CD14-positive monocyte (primary cell): Measurements from ENCODE around the gene PTPRN2. TPM values are rescaled to one million over a fixed set of nuclear protein-coding genes. Genes with fewer than 3 reads are reported as not detected.

Source experiments
- DNase-seq, 3 donors: peaks; one replicate each; pipeline ENCODE4 v3.0.0-alpha.2; 2011 to 2022
- H2AFZ ChIP-seq: 2 replicates; pipeline ENCODE4 v1.6.0; 2012; ENCODE audit warnings: mild to moderate bottlenecking, low read depth, low read length, inconsistent platforms; ENCODE audit not compliant: insufficient read depth, poor library complexity, severe bottlenecking
- H3K27ac ChIP-seq, 2 donors: 1 replicate in 1 of 2; 2 replicates in 1 of 2; pipeline ENCODE4 v1.5.1; 2012 to 2013; ENCODE audit warnings: low read length in 2 of 2, control low read depth in 1 of 2, inconsistent platforms in 1 of 2, low read depth in 1 of 2, mild to moderate bottlenecking in 1 of 2
- H3K27me3 ChIP-seq, 2 donors: one replicate each; pipeline versions ENCODE4 v1.6.0 to v1.6.1; 2011 to 2013; ENCODE audit warnings: low read length in 2 of 2; ENCODE audit not compliant: control insufficient read depth in 2 of 2, insufficient read depth in 2 of 2
- H3K36me3 ChIP-seq, 2 donors: replicated peaks in 1 of 2; 1 replicate in 1 of 2; 2 replicates in 1 of 2; pipeline versions ENCODE4 v1.5.1 to v1.6.1; 2012 to 2013; ENCODE audit warnings: low read length in 2 of 2, control low read depth in 1 of 2, inconsistent platforms in 1 of 2, mild to moderate bottlenecking in 1 of 2; ENCODE audit not compliant: insufficient read depth in 2 of 2, control insufficient read depth in 1 of 2
- H3K4me1 ChIP-seq, 2 donors: 1 replicate in 1 of 2; 2 replicates in 1 of 2; pipeline versions ENCODE4 v1.5.1 to v1.6.1; 2012 to 2013; ENCODE audit warnings: low read length in 2 of 2, control low read depth in 1 of 2, inconsistent platforms in 1 of 2, mild to moderate bottlenecking in 1 of 2, moderate library complexity in 1 of 2; ENCODE audit not compliant: insufficient read depth in 2 of 2, control insufficient read depth in 1 of 2
- H3K4me2 ChIP-seq: replicated peaks from 2 replicates; pipeline ENCODE3; 2012; ENCODE audit warnings: low read length, moderate library complexity, mild to moderate bottlenecking; ENCODE audit not compliant: poor library complexity, severe bottlenecking; ENCODE audit errors: extremely low read depth
- H3K4me3 ChIP-seq, 3 experiments: fragments of 200-600 bp in 1 of 3; sonication (generic) in 1 of 3; replicated peaks in 1 of 3; 1 replicate in 2 of 3; 2 replicates in 1 of 3; pipeline ENCODE4 v1.5.1; 2011 to 2013; ENCODE audit warnings: low read length in 3 of 3, mild to moderate bottlenecking in 3 of 3, control low read depth in 2 of 3, low read depth in 2 of 3, inconsistent platforms in 1 of 3, moderate library complexity in 1 of 3
- H3K79me2 ChIP-seq: 2 replicates; pipeline ENCODE4 v1.6.0; 2012; ENCODE audit warnings: mild to moderate bottlenecking, control low read depth, inconsistent platforms, low read length, moderate library complexity; ENCODE audit not compliant: insufficient read depth
- H3K9ac ChIP-seq: 2 replicates; pipeline ENCODE4 v1.6.0; 2017; ENCODE audit warnings: low read length, mild to moderate bottlenecking; ENCODE audit not compliant: insufficient read depth, poor library complexity, severe bottlenecking
- H3K9me3 ChIP-seq, 2 donors: replicated peaks in 1 of 2; 1 replicate in 1 of 2; 2 replicates in 1 of 2; pipeline versions ENCODE4 v1.5.1 to v1.6.1; 2012 to 2013; ENCODE audit warnings: low read length in 2 of 2, control low read depth in 1 of 2; ENCODE audit not compliant: control insufficient read depth in 1 of 2, insufficient read depth in 1 of 2
- H4K20me1 ChIP-seq: 2 replicates; pipeline ENCODE4 v1.6.0; 2012; ENCODE audit warnings: mild to moderate bottlenecking, low read length, control low read depth, moderate library complexity; ENCODE audit not compliant: insufficient read depth
- H3K27ac Mint-ChIP-seq, 7 donors: one replicate each; pipeline ENCODE4 v1.8.0; 2020; ENCODE audit warnings: mild to moderate bottlenecking in 7 of 7, mixed read lengths in 7 of 7, moderate library complexity in 6 of 7, inconsistent platforms in 2 of 7
- H3K27me3 Mint-ChIP-seq, 3 donors: one replicate each; pipeline ENCODE4 v1.8.0; 2021 to 2022; ENCODE audit warnings: low read depth in 3 of 3, mild to moderate bottlenecking in 3 of 3, mixed read lengths in 3 of 3, moderate library complexity in 3 of 3, inconsistent platforms in 1 of 3
- H3K36me3 Mint-ChIP-seq, 2 donors: one replicate each; pipeline ENCODE4 v1.8.0; 2020; ENCODE audit warnings: mixed read lengths in 2 of 2, inconsistent platforms in 1 of 2, mild to moderate bottlenecking in 1 of 2
- H3K4me1 Mint-ChIP-seq: one replicate; pipeline ENCODE4 v1.8.0; 2020; ENCODE audit warnings: mild to moderate bottlenecking, mixed read lengths
- H3K4me3 Mint-ChIP-seq, 2 donors: one replicate each; pipeline ENCODE4 v1.8.0; 2020; ENCODE audit warnings: mild to moderate bottlenecking in 2 of 2, mixed read lengths in 2 of 2, moderate library complexity in 1 of 2
- H3K9me3 Mint-ChIP-seq, 7 donors: one replicate each; pipeline ENCODE4 v1.8.0; 2020 to 2022; ENCODE audit warnings: mixed read lengths in 7 of 7, mild to moderate bottlenecking in 6 of 7, moderate library complexity in 6 of 7, inconsistent platforms in 2 of 7
- WGBS: methylation state at CpG from one replicate; pipeline ENCODE4 v1.1.5; 2013; ENCODE audit warnings: missing lambda C conversion rate; ENCODE audit not compliant: insufficient coverage; 5-methylcytosine and 5-hydroxymethylcytosine counted together
- intact Hi-C, 2 donors: fragments of 100-400 bp; cut with micrococcal nuclease; formaldehyde crosslinking; loops; one replicate each; pipeline versions ENCODE4 v1.15.0 to v1.15.1; 2023
- polyA plus RNA-seq, 3 donors: library from polyadenylated mRNA; depleted of rRNA in 1 of 3; unstranded in 2 of 3; stranded (reverse) in 1 of 3; fragments of 300-500 nt in 2 of 3; fragments of >200 nt in 1 of 3; fragmentation: Illumina TruSeq in 2 of 3; gene quantifications; 1 replicate in 2 of 3; 2 replicates in 1 of 3; pipeline ENCODE4 v1.2.3, GENCODE V29; 2012 to 2021
- TF ChIP-seq, protein P1 (sequence below): fragments of 200-600 bp; IDR thresholded peaks from one replicate; pipeline ENCODE4 v1.8.0; 2022; ENCODE audit warnings: antibody characterized with exemption, mild to moderate bottlenecking

PTPRN2 gene
- polyA plus RNA-seq, 3 donors, result 0.25 to 1.4 (median 0.97) TPM

DNA sequence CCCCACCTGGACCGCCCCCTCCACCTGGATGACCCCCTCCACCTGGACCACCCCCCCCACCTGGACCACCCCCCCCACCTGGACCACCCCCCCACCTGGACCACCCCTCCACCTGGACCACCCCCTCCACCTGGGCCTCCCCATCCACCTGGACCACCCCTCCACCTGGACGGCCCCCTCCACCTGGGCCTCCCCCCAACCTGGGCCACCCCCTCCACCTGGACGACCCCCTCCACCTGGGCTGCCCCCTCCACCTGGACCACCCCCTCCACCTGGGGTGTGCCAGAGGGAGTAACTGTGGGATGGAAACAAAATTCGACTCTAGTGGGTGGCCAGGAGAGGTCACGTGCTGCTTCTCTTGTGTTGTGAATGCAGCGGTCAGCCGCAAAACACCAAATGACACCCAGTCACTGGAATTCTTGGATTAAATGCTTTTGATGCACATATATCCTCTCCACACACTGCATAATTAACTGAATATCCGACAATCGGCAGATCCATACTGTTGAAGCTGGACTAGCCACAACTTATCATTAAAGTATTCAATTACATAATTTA is 316.7 kb downstream of the PTPRN2 start:
- H3K4me3 Mint-ChIP-seq, result no peak overlapping the region
- H3K4me1 ChIP-seq, result no peaks in the 10 kb centered on the region
- no peaks in the 10 kb centered on the region for H3K4me1 Mint-ChIP-seq

DNA sequence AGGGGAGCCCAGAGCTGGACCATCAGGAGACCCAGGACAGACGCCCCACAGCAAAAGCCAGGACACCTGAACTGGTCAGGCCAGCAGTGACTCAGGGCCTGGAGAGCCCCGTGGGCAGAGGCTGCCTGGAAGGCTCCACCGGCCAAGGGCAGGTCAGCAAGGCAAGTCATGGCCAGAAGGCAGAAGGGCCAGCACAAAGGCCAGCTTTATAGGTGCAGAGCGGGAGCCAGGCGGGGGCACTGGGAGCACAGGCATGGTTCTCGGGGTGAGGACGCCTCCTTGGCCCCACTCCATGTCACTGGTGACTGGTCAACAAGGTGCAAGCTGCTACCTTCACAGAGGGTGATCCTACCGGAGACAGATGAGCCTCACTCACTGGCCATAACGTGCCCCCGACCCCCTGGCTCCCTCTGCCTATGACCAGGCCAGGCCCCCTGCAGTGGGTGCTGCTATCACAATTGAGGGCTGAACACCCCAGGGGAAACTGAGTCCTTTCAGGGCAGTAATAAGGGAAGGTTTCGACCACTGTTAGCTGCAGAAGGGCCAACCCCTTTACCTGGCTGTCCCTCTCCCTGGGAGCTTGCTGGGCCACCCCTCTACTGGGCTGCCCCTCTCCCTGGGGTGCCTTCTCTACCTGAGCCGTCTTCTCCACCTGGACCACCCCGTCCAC is 317.4 kb downstream of the PTPRN2 start:
- Histone ChIP-seq H3K36me3 (no peaks in the 10 kb centered on the region), H2AFZ (no peak overlapping the region), H4K20me1 (no peaks in the 10 kb centered on the region), H3K4me1 (no peaks in the 10 kb centered on the region), H3K27ac (no peak overlapping the region), H3K4me3 (no peak overlapping the region), H3K79me2 (no peaks in the 10 kb centered on the region), H3K4me2 (no peak overlapping the region), H3K9ac (no peak overlapping the region), H3K9me3 (no peaks in the 10 kb centered on the region), H3K27me3 (no peaks in the 10 kb centered on the region)
- Mint-ChIP-seq H3K27ac (no peak overlapping the region), H3K4me3 (no peak overlapping the region), H3K4me1 (no peaks in the 10 kb centered on the region), H3K36me3 (no peaks in the 10 kb centered on the region), H3K27me3 (no peaks in the 10 kb centered on the region), H3K9me3 (peaks cover 0 to 12% (median 5%) of the 10 kb centered on the region in 7 donors)
- intact Hi-C loops, result no loop called here
- DNase-seq, result no peak
- TF ChIP-seq, protein P1, sequence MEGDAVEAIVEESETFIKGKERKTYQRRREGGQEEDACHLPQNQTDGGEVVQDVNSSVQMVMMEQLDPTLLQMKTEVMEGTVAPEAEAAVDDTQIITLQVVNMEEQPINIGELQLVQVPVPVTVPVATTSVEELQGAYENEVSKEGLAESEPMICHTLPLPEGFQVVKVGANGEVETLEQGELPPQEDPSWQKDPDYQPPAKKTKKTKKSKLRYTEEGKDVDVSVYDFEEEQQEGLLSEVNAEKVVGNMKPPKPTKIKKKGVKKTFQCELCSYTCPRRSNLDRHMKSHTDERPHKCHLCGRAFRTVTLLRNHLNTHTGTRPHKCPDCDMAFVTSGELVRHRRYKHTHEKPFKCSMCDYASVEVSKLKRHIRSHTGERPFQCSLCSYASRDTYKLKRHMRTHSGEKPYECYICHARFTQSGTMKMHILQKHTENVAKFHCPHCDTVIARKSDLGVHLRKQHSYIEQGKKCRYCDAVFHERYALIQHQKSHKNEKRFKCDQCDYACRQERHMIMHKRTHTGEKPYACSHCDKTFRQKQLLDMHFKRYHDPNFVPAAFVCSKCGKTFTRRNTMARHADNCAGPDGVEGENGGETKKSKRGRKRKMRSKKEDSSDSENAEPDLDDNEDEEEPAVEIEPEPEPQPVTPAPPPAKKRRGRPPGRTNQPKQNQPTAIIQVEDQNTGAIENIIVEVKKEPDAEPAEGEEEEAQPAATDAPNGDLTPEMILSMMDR, result no peak
- WGBS, result 93% methylated on average over 10 of the region's 13 CpGs

More for the DNA sequence above, 316.7 kb downstream of the PTPRN2 start:
- H3K27me3 Mint-ChIP-seq, result peaks cover 0 to 3% (median 0%) of the 10 kb centered on the region in 3 donors
- no peaks in the 10 kb centered on the region for H3K36me3 Mint-ChIP-seq
- H3K9ac ChIP-seq, result no peak overlapping the region
- TF ChIP-seq, protein P1, result no peak
- no peaks in the 10 kb centered on the region for H3K79me2 ChIP-seq
- intact Hi-C loops, result no loop called here
- H3K4me3 ChIP-seq, result no peak overlapping the region
- H4K20me1 ChIP-seq, result no peaks in the 10 kb centered on the region
- peaks cover 0 to 12% (median 5%) of the 10 kb centered on the region in 7 donors for H3K9me3 Mint-ChIP-seq
- H3K27me3 ChIP-seq, result no peaks in the 10 kb centered on the region
- DNase-seq, result no peak
- no peak overlapping the region for H3K27ac Mint-ChIP-seq
- H2AFZ ChIP-seq, result no peak overlapping the region
- no peaks in the 10 kb centered on the region for H3K36me3 ChIP-seq
- 100% methylated on average over 2 of the region's 9 CpGs for WGBS
- H3K27ac ChIP-seq, result no peak overlapping the region
- H3K9me3 ChIP-seq, result no peaks in the 10 kb centered on the region
- H3K4me2 ChIP-seq, result no peak overlapping the region
